HepG2 (cell line): ENCODE results near the gene RPF1. TPM values are rescaled to one million over a fixed set of nuclear protein-coding genes. Genes with fewer than 3 reads are reported as not detected.
A peak's percentile ranks its signal among the peaks of the same experiment; 100 is the strongest.

ENCODE experiments used
- CEBPB ChIP-seq: IDR thresholded peaks from 2 replicates; pipeline ENCODE4 v1.6.1; 2011; ENCODE audit warnings: low read depth, low read length, improper control_type of control experiment, borderline replicate concordance
- CENPBD1 ChIP-seq: sonication (generic); formaldehyde crosslinking; IDR thresholded peaks from 2 replicates; pipeline ENCODE4 v1.8.0; 2022; ENCODE audit warnings: missing genetic modification reagents, low read depth, mild to moderate bottlenecking, borderline replicate concordance
- DDIT3 ChIP-seq: sonication (generic); formaldehyde crosslinking; IDR thresholded peaks from 2 replicates; pipeline ENCODE4 v1.4.0; 2020; ENCODE audit warnings: mild to moderate bottlenecking, missing genetic modification reagents
- EP300 ChIP-seq, 3 experiments: sonication (generic) in 1 of 3; formaldehyde crosslinking in 1 of 3; IDR thresholded peaks; 2 replicates each; pipeline versions ENCODE4 v1.5.1 to v1.6.1; 2011 to 2020; ENCODE audit warnings: low read depth in 2 of 3, low read length in 2 of 3, borderline replicate concordance in 1 of 3, improper control_type of control experiment in 1 of 3, mild to moderate bottlenecking in 1 of 3, missing genetic modification reagents in 1 of 3, moderate library complexity in 1 of 3
- GATAD1 ChIP-seq: IDR thresholded peaks from 2 replicates; pipeline ENCODE4 v1.6.1; 2016; ENCODE audit warnings: missing genetic modification reagents, missing compliant biosample characterization
- GTF3A ChIP-seq: sonication (generic); formaldehyde crosslinking; conservative IDR thresholded peaks from 2 replicates; pipeline ENCODE4 v1.4.0; 2020; ENCODE audit warnings: mild to moderate bottlenecking, missing genetic modification reagents
- HHEX ChIP-seq: IDR thresholded peaks from 2 replicates; pipeline ENCODE4 v1.6.1; 2016; ENCODE audit warnings: control low read depth
- HMGXB4 ChIP-seq, 2 experiments: sonication (generic) in 1 of 2; formaldehyde crosslinking in 1 of 2; IDR thresholded peaks; 2 replicates each; pipeline versions ENCODE4 v1.4.0 to v1.6.1; 2018 to 2020; ENCODE audit warnings: missing genetic modification reagents in 2 of 2, borderline replicate concordance in 1 of 2, low read depth in 1 of 2, mild to moderate bottlenecking in 1 of 2, missing biosample characterization in 1 of 2
- KDM1A ChIP-seq: IDR thresholded peaks from 2 replicates; pipeline ENCODE4 v1.6.1; 2016; ENCODE audit warnings: missing compliant biosample characterization
- KDM3A ChIP-seq: IDR thresholded peaks from 2 replicates; pipeline ENCODE4 v1.6.1; 2018; ENCODE audit warnings: low read depth, missing compliant biosample characterization
- KDM4B ChIP-seq: sonication (generic); formaldehyde crosslinking; IDR thresholded peaks from 2 replicates; pipeline ENCODE4 v1.4.0; 2020; ENCODE audit warnings: missing genetic modification reagents
- MTA1 ChIP-seq: sonication (generic); formaldehyde crosslinking; IDR thresholded peaks from 2 replicates; pipeline ENCODE4 v1.4.0; 2020; ENCODE audit warnings: missing genetic modification reagents, mild to moderate bottlenecking, borderline replicate concordance
- MTF1 ChIP-seq: sonication (generic); formaldehyde crosslinking; IDR thresholded peaks from 2 replicates; pipeline ENCODE4 v1.5.0; 2020; ENCODE audit warnings: missing genetic modification reagents
- NCOA2 ChIP-seq: sonication (generic); formaldehyde crosslinking; IDR thresholded peaks from 2 replicates; pipeline ENCODE4 v1.8.0; 2022; ENCODE audit warnings: inconsistent platforms
- POLR2A ChIP-seq, 2 experiments: IDR thresholded peaks; 2 replicates each; pipeline ENCODE4 v1.6.1; 2011; ENCODE audit warnings: low read depth in 2 of 2, low read length in 2 of 2, mild to moderate bottlenecking in 1 of 2, moderate library complexity in 1 of 2; ENCODE audit not compliant: insufficient read depth in 1 of 2
- RAD51 ChIP-seq: fragments of 450-650 bp; IDR thresholded peaks from 2 replicates; pipeline ENCODE4 v1.6.1; 2016; ENCODE audit warnings: borderline replicate concordance
- RFXAP ChIP-seq: sonication (generic); formaldehyde crosslinking; IDR thresholded peaks from 2 replicates; pipeline ENCODE4 v1.4.0; 2020; ENCODE audit warnings: missing genetic modification reagents, borderline replicate concordance
- SRY ChIP-seq: sonication (generic); formaldehyde crosslinking; IDR thresholded peaks from 2 replicates; pipeline ENCODE4 v1.8.0; 2022; ENCODE audit warnings: mild to moderate bottlenecking, missing genetic modification reagents
- TARDBP ChIP-seq: sonication (generic); formaldehyde crosslinking; IDR thresholded peaks from 2 replicates; pipeline ENCODE4 v1.8.0; 2022; ENCODE audit warnings: mild to moderate bottlenecking, missing genetic modification reagents
- TFAP4 ChIP-seq: sonication (generic); IDR thresholded peaks from 2 replicates; pipeline ENCODE4 v1.6.1; 2016; ENCODE audit warnings: low read depth, borderline replicate concordance
- ZNF180 ChIP-seq: sonication (generic); formaldehyde crosslinking; IDR thresholded peaks from 2 replicates; pipeline ENCODE4 v1.4.0; 2020; ENCODE audit warnings: low read depth, missing genetic modification reagents, borderline replicate concordance
- ZNF547 ChIP-seq: sonication (generic); formaldehyde crosslinking; IDR thresholded peaks from 2 replicates; pipeline ENCODE4 v1.5.1; 2020; ENCODE audit warnings: mild to moderate bottlenecking, missing genetic modification reagents
- ZNF792 ChIP-seq: IDR thresholded peaks from 2 replicates; pipeline ENCODE4 v1.6.1; 2016
- ZNF839 ChIP-seq: sonication (generic); formaldehyde crosslinking; IDR thresholded peaks from 2 replicates; pipeline ENCODE4 v1.4.0; 2020; ENCODE audit warnings: missing genetic modification reagents, mild to moderate bottlenecking, borderline replicate concordance
- ZNF878 ChIP-seq: sonication (generic); formaldehyde crosslinking; IDR thresholded peaks from 2 replicates; pipeline ENCODE4 v1.8.1; 2023; ENCODE audit warnings: mild to moderate bottlenecking, missing genetic modification reagents, moderate library complexity
- ZSCAN9 ChIP-seq: IDR thresholded peaks from 2 replicates; pipeline ENCODE4 v1.6.1; 2016; ENCODE audit warnings: borderline replicate concordance
- polyA plus RNA-seq, 8 experiments: library from polyadenylated mRNA; depleted of rRNA in 3 of 8; stranded (reverse) in 7 of 8; unstranded in 1 of 8; fragments of >200 nt; fragmentation: Illumina TruSeq in 4 of 8; extraction: Trizol in 4 of 8; gene quantifications; 2 replicates each; pipeline versions ENCODE4 v1.2.1 to v1.2.3, GENCODE V29; 2011 to 2016; ENCODE audit warnings: low read depth in 4 of 8, missing spikeins in 1 of 8, mixed read lengths in 1 of 8; ENCODE audit not compliant: insufficient read depth in 1 of 8
- total RNA-seq, 5 experiments: library from RNA; depleted of rRNA; stranded (reverse); fragments of >200 nt; fragmentation: Illumina TruSeq; extraction: Trizol; gene quantifications; 2 replicates each; pipeline ENCODE4 v1.2.3, GENCODE V29; 2016; ENCODE audit warnings: low read depth in 1 of 5

RPF1 gene
- total and polyA plus RNA-seq, 2 of the 13 experiments (the other 11 are each of a cell fraction or from before 2014, with no cell fraction given), result 23.0 to 39.0 TPM

- TF ChIP-seq ZNF839, result peak; percentile 95; the same call in 1 of the 2 replicates
- no peak for TF ChIP-seq RAD51
- no peak for TF ChIP-seq ZNF547
- no peak for TF ChIP-seq DDIT3
- 0 out of 2 replicates have a peak, but pooled peaks have one; percentile 40 for TF ChIP-seq SRY
- TF ChIP-seq ZSCAN9 (CRISPR knock-in tag), result peak; percentile 20; the same call in 1 of the 2 replicates
- peak; percentile 40 to 74; a peak in 3 of 4 replicates for TF ChIP-seq HMGXB4 (CRISPR knock-in tag; IDR thresholded peaks at IDR 0.05; ENCODE audit: borderline replicate concordance in 1 of 2, low read depth in 1 of 2)
- TF ChIP-seq GTF3A (CRISPR knock-in tag), result no peak
- TF ChIP-seq NCOA2 (CRISPR knock-in tag), result peak; percentile 25; the same call in 1 of the 2 replicates
- no peak for TF ChIP-seq CENPBD1 (CRISPR knock-in tag)
- TF ChIP-seq KDM4B (CRISPR knock-in tag), result 0 out of 2 replicates have a peak, but pooled peaks have one; percentile 16
- TF ChIP-seq CEBPB, result no peak
- TF ChIP-seq RFXAP, result 0 out of 2 replicates have a peak, but pooled peaks have one; percentile 33
- peak in 1 of 2 experiments; percentile 8; a peak in 1 of 4 replicates for TF ChIP-seq EP300 (IDR thresholded peaks at IDR 0.05; ENCODE audit: low read depth in 2 of 2, low read length in 2 of 2)
- no peak for TF ChIP-seq EP300 (CRISPR knock-in tag; IDR thresholded peaks at IDR 0.05; ENCODE audit: borderline replicate concordance)
- peak; percentile 44; the same call in 1 of the 2 replicates for TF ChIP-seq ZNF878
- peak; percentile 33; the same call in 1 of the 2 replicates for TF ChIP-seq MTA1
- TF ChIP-seq ZNF792 (CRISPR knock-in tag), result peak; percentile 39; the same call in 1 of the 2 replicates
- peak; percentile 52; the same call in 1 of the 2 replicates for TF ChIP-seq HHEX (CRISPR knock-in tag)
- no peak for TF ChIP-seq MTF1
- no peak for TF ChIP-seq KDM1A (CRISPR knock-in tag)
- TF ChIP-seq ZNF180 (CRISPR knock-in tag), result no peak
- peak; percentile 92 for TF ChIP-seq GATAD1
- TF ChIP-seq TARDBP (CRISPR knock-in tag), result peak; percentile 64
- peak; percentile 58 to 84 for TF ChIP-seq POLR2A (IDR thresholded peaks at IDR 0.05; ENCODE audit: insufficient read depth in 1 of 2, low read depth in 2 of 2, low read length in 2 of 2)
- TF ChIP-seq TFAP4, result 0 out of 2 replicates have a peak, but pooled peaks have one; percentile 29
- peak; percentile 60; the same call in 1 of the 2 replicates for TF ChIP-seq KDM3A
Measured at GRCh38 chr1:84478876-84479868, at the start of gene RPF1 (continued).
